Glutamatergic neuron (in vitro differentiated cells): ENCODE data around the gene SLC48A1. TPM values are rescaled to one million over a fixed set of nuclear protein-coding genes. Genes with fewer than 3 reads are reported as not detected.

Experiments used
- DNase-seq: peaks from one replicate; pipeline ENCODE4 v3.0.0; 2022
- H3K27ac Mint-ChIP-seq: one replicate; pipeline ENCODE4 v1.8.0; 2020; ENCODE audit warnings: mild to moderate bottlenecking, mixed read lengths, inconsistent platforms; ENCODE audit not compliant: unreplicated experiment
- H3K27me3 Mint-ChIP-seq: one replicate; pipeline ENCODE4 v1.8.0; 2020; ENCODE audit warnings: mild to moderate bottlenecking, moderate library complexity, mixed read lengths, inconsistent platforms; ENCODE audit not compliant: unreplicated experiment
- H3K36me3 Mint-ChIP-seq: one replicate; pipeline ENCODE4 v1.8.0; 2020; ENCODE audit warnings: mild to moderate bottlenecking, mixed read lengths, inconsistent platforms; ENCODE audit not compliant: unreplicated experiment
- H3K4me1 Mint-ChIP-seq: one replicate; pipeline ENCODE4 v1.8.0; 2020; ENCODE audit warnings: mild to moderate bottlenecking, low read depth, mixed read lengths, inconsistent platforms; ENCODE audit not compliant: unreplicated experiment
- H3K4me3 Mint-ChIP-seq: one replicate; pipeline ENCODE4 v1.8.0; 2020; ENCODE audit warnings: mild to moderate bottlenecking, mixed read lengths, inconsistent platforms; ENCODE audit not compliant: unreplicated experiment
- H3K9me3 Mint-ChIP-seq: one replicate; pipeline ENCODE4 v1.8.0; 2020; ENCODE audit warnings: mild to moderate bottlenecking, moderate library complexity, mixed read lengths, inconsistent platforms; ENCODE audit not compliant: unreplicated experiment
- total RNA-seq: library from RNA; stranded (reverse); fragmentation: NEBNext Ultra II Directional; extraction: Animal tissue kit (Norgen Biotek cat#: 25700); gene quantifications from one replicate; pipeline ENCODE4 v1.2.1, GENCODE V29; 2021; ENCODE audit not compliant: unreplicated experiment
- TF ChIP-seq, protein P1 (sequence below): fragments of 200-600 bp; sonication (generic); IDR thresholded peaks from one replicate; pipeline ENCODE4 v1.5.0; 2021; ENCODE audit not compliant: partially characterized antibody, unreplicated experiment

SLC48A1 gene
- total RNA-seq, 1 donor from 2014 or later = 15.7 TPM

GRCh38 chr12:47775100-47775911, 2.3 kb downstream of the SLC48A1 start:
- Mint-ChIP-seq H3K4me3 (no peak overlapping the region), H3K27ac (no peak overlapping the region)

DNA sequence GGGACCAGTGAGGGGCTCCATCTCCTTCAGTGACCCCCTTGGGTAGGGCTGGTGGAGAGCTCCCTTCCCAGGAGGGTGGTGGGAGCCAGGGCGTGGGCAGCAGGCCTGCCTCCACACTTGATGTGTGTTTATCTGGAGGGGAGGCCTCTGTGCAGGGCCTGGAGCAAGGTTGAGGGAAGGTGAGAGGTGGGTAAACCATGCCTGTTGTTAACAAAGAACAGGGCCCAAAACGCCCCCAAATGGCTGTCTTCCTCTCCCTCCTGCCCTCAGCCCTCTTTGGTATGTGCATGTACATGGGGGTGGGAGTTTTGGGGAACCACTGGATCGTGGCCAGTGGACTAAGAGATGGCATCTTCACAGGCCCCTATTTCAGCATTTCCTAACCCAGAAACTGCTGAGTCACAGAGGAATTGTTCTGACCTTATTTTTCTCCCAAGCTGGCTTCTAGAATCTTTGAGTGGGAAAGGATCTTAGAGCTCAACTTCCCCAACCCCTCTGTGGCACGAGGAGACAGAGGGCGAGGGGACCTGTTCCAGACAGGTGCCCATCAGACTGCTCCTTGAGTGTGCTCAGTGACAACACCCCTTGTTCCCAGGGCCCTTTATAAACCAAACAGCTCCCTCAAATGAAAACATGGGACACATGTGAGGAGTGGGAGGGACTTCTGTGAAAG, 3.6 kb downstream of the SLC48A1 start:
- peaks cover 10% of the 10 kb centered on the region for H3K27me3 Mint-ChIP-seq
- DNase-seq = no peak
- no peaks in the 10 kb centered on the region for H3K36me3 Mint-ChIP-seq
- peaks cover 17% of the 10 kb centered on the region for H3K9me3 Mint-ChIP-seq
- peaks cover 13% of the 10 kb centered on the region for H3K4me1 Mint-ChIP-seq
- TF ChIP-seq, protein P1, sequence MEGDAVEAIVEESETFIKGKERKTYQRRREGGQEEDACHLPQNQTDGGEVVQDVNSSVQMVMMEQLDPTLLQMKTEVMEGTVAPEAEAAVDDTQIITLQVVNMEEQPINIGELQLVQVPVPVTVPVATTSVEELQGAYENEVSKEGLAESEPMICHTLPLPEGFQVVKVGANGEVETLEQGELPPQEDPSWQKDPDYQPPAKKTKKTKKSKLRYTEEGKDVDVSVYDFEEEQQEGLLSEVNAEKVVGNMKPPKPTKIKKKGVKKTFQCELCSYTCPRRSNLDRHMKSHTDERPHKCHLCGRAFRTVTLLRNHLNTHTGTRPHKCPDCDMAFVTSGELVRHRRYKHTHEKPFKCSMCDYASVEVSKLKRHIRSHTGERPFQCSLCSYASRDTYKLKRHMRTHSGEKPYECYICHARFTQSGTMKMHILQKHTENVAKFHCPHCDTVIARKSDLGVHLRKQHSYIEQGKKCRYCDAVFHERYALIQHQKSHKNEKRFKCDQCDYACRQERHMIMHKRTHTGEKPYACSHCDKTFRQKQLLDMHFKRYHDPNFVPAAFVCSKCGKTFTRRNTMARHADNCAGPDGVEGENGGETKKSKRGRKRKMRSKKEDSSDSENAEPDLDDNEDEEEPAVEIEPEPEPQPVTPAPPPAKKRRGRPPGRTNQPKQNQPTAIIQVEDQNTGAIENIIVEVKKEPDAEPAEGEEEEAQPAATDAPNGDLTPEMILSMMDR = no peak
- no peak overlapping the region for H3K4me3 Mint-ChIP-seq
- no peak overlapping the region for H3K27ac Mint-ChIP-seq

More at GRCh38 chr12:47775100-47775911, 2.3 kb downstream of the SLC48A1 start:
- H3K4me1 Mint-ChIP-seq = peaks cover 13% of the 10 kb centered on the region
- H3K36me3 Mint-ChIP-seq = no peaks in the 10 kb centered on the region
- H3K27me3 Mint-ChIP-seq = peaks cover 9% of the 10 kb centered on the region
- TF ChIP-seq, protein P1 = no peak
- DNase-seq = no peak
- H3K9me3 Mint-ChIP-seq = peaks cover 11% of the 10 kb centered on the region

DNA sequence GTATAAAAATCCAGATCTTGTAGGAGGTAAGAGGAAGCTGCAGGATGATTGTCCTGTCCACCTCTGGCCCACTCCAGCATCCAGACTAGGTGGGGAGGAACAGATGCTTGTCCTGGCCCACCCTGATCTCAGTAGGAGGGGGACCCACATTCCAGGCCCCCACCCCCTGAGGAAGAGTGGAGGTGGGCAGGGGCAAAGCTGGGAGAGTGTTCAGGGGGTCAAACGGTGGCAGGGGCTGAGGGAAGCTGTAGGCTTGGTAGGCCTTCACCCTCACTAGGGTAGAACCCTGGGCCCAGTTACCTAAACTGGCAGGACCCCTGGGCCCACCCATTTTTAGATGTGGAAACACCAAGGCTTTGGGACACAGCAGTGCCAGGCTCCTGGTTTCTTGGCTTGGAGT, 4.1 kb downstream of the SLC48A1 start:
- Mint-ChIP-seq H3K9me3 (peaks cover 15% of the 10 kb centered on the region), H3K36me3 (no peaks in the 10 kb centered on the region), H3K27me3 (peaks cover 9% of the 10 kb centered on the region), H3K4me1 (peaks cover 13% of the 10 kb centered on the region), H3K4me3 (no peak overlapping the region), H3K27ac (no peak overlapping the region)
- TF ChIP-seq, protein P1 = no peak
- DNase-seq = no peak

- no peak for DNase-seq
- Mint-ChIP-seq H3K4me3 (no peak overlapping the region), H3K4me1 (peaks cover 12% of the 10 kb centered on the region), H3K27ac (no peak overlapping the region), H3K36me3 (no peaks in the 10 kb centered on the region), H3K27me3 (peaks cover 4% of the 10 kb centered on the region), H3K9me3 (peaks cover 12% of the 10 kb centered on the region)
- TF ChIP-seq, protein P1 = no peak
Observed at GRCh38 chr12:47777741-47778558, 4.9 kb downstream of the SLC48A1 start.
